Duodenal mucosa (tissue), 2 donors: ENCODE data around the gene PPP1R2.

Experiments
- H3K27ac ChIP-seq: one replicate; pipeline ENCODE4 v1.7.0; 2013; ENCODE audit warnings: low read depth, low read length
- H3K27me3 ChIP-seq, 2 donors: one replicate each; pipeline ENCODE4 v1.7.0; 2013; ENCODE audit warnings: low read length in 2 of 2, control low read depth in 1 of 2; ENCODE audit not compliant: insufficient read depth in 2 of 2, control insufficient read depth in 1 of 2
- H3K36me3 ChIP-seq, 2 donors: one replicate each; pipeline ENCODE4 v1.7.0; 2013; ENCODE audit warnings: low read length in 2 of 2, control low read depth in 1 of 2; ENCODE audit not compliant: insufficient read depth in 2 of 2, control insufficient read depth in 1 of 2
- H3K4me1 ChIP-seq, 2 donors: one replicate each; pipeline ENCODE4 v1.7.0; 2013; ENCODE audit warnings: low read length in 2 of 2, control low read depth in 1 of 2; ENCODE audit not compliant: insufficient read depth in 2 of 2, control insufficient read depth in 1 of 2
- H3K4me3 ChIP-seq, 2 donors: one replicate each; pipeline ENCODE4 v1.7.0; 2013; ENCODE audit warnings: low read length in 2 of 2, low read depth in 1 of 2
- H3K9ac ChIP-seq, 2 donors: one replicate each; pipeline ENCODE4 v1.7.0; 2013; ENCODE audit warnings: low read length in 2 of 2, low read depth in 1 of 2
- H3K9me3 ChIP-seq, 2 donors: one replicate each; pipeline ENCODE4 v1.7.0; 2013; ENCODE audit warnings: low read length in 2 of 2, control low read depth in 1 of 2; ENCODE audit not compliant: control insufficient read depth in 1 of 2

The PPP1R2 gene

DNA sequence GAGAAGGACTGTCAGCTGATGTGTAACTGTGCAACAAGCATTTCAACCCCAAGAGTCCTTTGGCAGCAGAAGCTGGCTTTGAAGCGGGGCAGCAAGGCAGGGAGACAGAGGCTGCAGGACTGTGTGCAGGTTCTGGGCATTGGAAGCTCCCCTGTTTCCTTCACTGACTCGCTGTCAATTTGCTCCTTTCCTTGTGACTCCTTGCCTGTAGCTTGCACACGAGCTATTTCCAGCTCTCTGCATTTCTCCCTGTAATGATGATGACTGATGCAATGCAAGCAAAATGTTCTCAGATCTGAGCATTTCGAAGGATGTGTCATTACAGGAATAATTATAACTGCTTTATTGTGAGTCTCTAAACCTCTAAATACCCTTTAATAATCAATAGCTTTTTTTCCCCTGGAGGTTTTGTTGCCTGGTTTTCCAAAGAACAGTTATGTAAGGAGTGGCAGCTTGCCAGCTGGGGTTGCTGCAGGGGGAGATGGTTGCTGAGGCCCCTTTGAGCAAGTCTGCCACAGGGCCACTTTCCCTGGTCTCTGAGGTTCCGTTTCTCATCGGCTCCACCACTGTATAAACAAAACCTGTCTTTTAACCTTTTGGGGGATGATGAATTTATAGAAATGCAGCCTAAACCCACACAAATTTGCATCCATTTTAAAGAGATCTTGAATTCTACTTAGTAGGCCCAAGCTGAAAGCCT, 37.8 kb upstream of the PPP1R2 start:
- Histone ChIP-seq H3K4me3 (no peak overlapping the region), H3K4me1 (no peaks in the 10 kb centered on the region), H3K27ac (no peak overlapping the region), H3K9me3 (no peaks in the 10 kb centered on the region), H3K27me3 (no peaks in the 10 kb centered on the region), H3K9ac (no peak overlapping the region), H3K36me3 (no peaks in the 10 kb centered on the region)

GRCh38 chr3:195579281-195579680, 36.2 kb upstream of the PPP1R2 start:
- no peak overlapping the region for H3K4me3 ChIP-seq
- H3K36me3 ChIP-seq, result no peaks in the 10 kb centered on the region
- no peak overlapping the region for H3K9ac ChIP-seq
- H3K27me3 ChIP-seq, result no peaks in the 10 kb centered on the region
- no peaks in the 10 kb centered on the region for H3K9me3 ChIP-seq
- no peaks in the 10 kb centered on the region for H3K4me1 ChIP-seq
- H3K27ac ChIP-seq, result no peak overlapping the region

DNA sequence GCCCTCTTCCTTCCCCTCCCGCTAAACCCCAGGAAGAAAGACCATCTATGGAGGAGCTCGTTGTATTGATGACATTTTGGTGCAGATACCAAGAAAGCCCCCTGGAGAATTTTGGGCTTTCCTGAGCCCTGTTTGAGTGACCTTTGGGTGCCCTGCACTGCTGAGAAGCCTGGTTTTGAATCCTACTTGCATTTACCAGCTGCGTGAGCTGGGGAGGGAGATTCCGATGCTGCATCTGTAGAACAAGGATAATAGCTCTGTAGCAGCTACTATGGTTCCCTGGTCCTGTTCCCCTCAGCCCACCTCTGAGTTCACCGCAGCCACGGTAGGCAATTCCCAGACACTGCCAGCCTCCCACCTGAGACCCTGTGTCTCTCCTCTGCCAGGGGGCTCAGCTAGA, 35.4 kb upstream of the PPP1R2 start:
- no peak overlapping the region for H3K27ac ChIP-seq
- H3K27me3 ChIP-seq, result no peaks in the 10 kb centered on the region
- no peaks in the 10 kb centered on the region for H3K36me3 ChIP-seq
- no peaks in the 10 kb centered on the region for H3K4me1 ChIP-seq
- H3K4me3 ChIP-seq, result no peak overlapping the region
- no peak overlapping the region for H3K9ac ChIP-seq
- no peaks in the 10 kb centered on the region for H3K9me3 ChIP-seq

DNA sequence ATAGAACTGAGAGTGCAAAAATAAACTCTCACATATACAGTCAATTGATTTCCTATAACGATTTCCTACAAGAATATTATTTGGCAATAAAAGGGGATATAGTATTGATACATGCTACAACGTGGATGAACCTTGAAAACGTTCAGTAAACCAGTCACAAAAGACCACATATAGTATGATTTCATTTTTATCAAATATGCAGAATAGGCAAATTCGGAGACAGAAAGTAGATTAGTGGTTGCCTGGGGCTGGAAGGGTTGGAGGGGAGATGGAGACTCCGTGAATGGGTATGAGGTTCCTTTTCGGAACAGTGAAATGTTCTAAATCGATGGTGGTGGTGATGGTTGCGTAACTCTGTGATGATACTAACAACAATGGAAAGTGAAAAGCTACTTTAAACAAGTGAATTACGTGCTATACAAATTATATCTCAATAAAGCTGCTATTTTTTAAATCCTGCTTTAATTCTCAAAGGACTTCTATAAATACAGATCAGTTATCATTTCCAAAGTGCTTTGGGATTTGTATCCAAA, 34.6 kb upstream of the PPP1R2 start:
- Histone ChIP-seq H3K27me3 (no peaks in the 10 kb centered on the region), H3K4me3 (no peak overlapping the region), H3K9ac (no peak overlapping the region), H3K9me3 (no peaks in the 10 kb centered on the region), H3K36me3 (no peaks in the 10 kb centered on the region), H3K27ac (no peak overlapping the region), H3K4me1 (no peaks in the 10 kb centered on the region)

GRCh38 chr3:195574497-195575304, 31.6 kb upstream of the PPP1R2 start:
- no peak overlapping the region for H3K27ac ChIP-seq
- H3K36me3 ChIP-seq, result no peaks in the 10 kb centered on the region
- no peak overlapping the region for H3K4me3 ChIP-seq
- no peak overlapping the region for H3K9ac ChIP-seq
- H3K4me1 ChIP-seq, result no peaks in the 10 kb centered on the region
- no peaks in the 10 kb centered on the region for H3K27me3 ChIP-seq
- no peaks in the 10 kb centered on the region for H3K9me3 ChIP-seq

- H3K4me3 ChIP-seq, result no peak overlapping the region
- H3K9ac ChIP-seq, result no peak overlapping the region
- no peak overlapping the region for H3K27ac ChIP-seq
- no peaks in the 10 kb centered on the region for H3K4me1 ChIP-seq
- no peaks in the 10 kb centered on the region for H3K9me3 ChIP-seq
- no peaks in the 10 kb centered on the region for H3K27me3 ChIP-seq
- H3K36me3 ChIP-seq, result no peaks in the 10 kb centered on the region
Measured at GRCh38 chr3:195573611-195574496, 30.7 kb upstream of the PPP1R2 start.

- H3K27me3 ChIP-seq, result no peaks in the 10 kb centered on the region
- H3K36me3 ChIP-seq, result no peaks in the 10 kb centered on the region
- H3K4me1 ChIP-seq, result no peaks in the 10 kb centered on the region
- H3K9me3 ChIP-seq, result no peaks in the 10 kb centered on the region
- H3K4me3 ChIP-seq, result no peak overlapping the region
- H3K9ac ChIP-seq, result no peak overlapping the region
- H3K27ac ChIP-seq, result no peak overlapping the region
Measured at GRCh38 chr3:195571361-195571760, 28.2 kb upstream of the PPP1R2 start.

DNA sequence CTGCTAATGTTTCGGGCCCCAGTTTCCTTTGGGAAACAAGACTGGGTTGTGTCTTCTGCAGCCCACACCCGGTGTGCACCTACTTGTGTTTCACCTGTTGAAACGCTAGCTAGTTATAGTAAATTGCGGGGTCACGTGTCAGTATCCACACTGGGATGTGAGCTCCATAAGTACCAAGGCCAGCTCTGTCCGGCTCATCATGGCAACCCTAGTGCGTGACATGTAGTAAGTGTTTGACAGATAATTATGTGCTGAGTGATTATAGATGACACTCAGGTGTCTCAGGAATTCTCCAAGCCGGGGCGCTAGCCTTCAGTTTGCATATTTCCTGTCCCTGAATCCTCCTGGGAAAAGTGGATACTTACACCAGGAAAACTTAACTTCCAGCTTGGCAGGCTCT, 27.8 kb upstream of the PPP1R2 start:
- Histone ChIP-seq H3K36me3 (no peaks in the 10 kb centered on the region), H3K4me3 (no peak overlapping the region), H3K9ac (no peak overlapping the region), H3K27me3 (no peaks in the 10 kb centered on the region), H3K27ac (no peak overlapping the region), H3K4me1 (no peaks in the 10 kb centered on the region), H3K9me3 (no peaks in the 10 kb centered on the region)

DNA sequence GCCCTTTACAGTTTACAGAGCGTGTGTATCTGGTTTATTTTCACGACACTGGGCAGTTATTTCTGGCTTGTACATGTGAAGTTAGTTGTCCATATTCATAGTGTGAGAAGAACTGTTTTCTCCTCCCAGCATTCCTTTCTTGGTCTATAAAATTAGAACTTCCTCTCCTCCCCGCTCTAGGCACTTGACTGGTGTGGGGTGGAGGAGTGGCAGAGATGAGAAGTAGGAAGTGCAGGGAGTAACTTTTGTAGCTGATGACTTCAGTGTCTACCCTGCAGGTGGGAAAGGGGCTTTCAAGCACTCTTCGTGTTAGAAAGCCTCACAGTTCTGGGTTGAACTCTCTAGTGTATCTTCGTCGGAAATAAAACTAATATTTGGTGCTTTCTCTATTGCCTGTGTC, 27.2 kb upstream of the PPP1R2 start:
- Histone ChIP-seq H3K27me3 (peaks cover 0 to 4% of the 10 kb centered on the region in 2 donors), H3K9me3 (no peaks in the 10 kb centered on the region), H3K36me3 (no peaks in the 10 kb centered on the region), H3K9ac (no peak overlapping the region), H3K27ac (no peak overlapping the region), H3K4me1 (no peaks in the 10 kb centered on the region), H3K4me3 (no peak overlapping the region)

- peaks cover 0 to 4% of the 10 kb centered on the region in 2 donors for H3K27me3 ChIP-seq
- H3K36me3 ChIP-seq, result no peaks in the 10 kb centered on the region
- no peak overlapping the region for H3K9ac ChIP-seq
- no peaks in the 10 kb centered on the region for H3K9me3 ChIP-seq
- H3K27ac ChIP-seq, result no peak overlapping the region
- no peak overlapping the region for H3K4me3 ChIP-seq
- no peaks in the 10 kb centered on the region for H3K4me1 ChIP-seq
Measured at GRCh38 chr3:195568630-195569029, 25.5 kb upstream of the PPP1R2 start.
